A673 (cell line): ENCODE data around the gene XRCC4. TPM values are rescaled to one million over a fixed set of nuclear protein-coding genes. Genes with fewer than 3 reads are reported as not detected.

Experiments
- BruUV-seq: library from RNA; stranded (reverse); fragments of 400-500 nt; replicated peaks from 2 replicates; lab custom pipeline; 2021; lab: Mats Ljungman, UMichigan
- CTCF ChIA-PET: fragments of 300-600 bp; sonication (Branson Sonifier 250); formaldehyde crosslinking; loops from one replicate; lab custom pipeline; 2022; ENCODE audit warnings: antibody characterized with exemption; lab: Charles Lee
- POLR2A ChIA-PET: fragments of 300-600 bp; sonication (Branson Sonifier 250); formaldehyde crosslinking; loops from one replicate; lab custom pipeline; 2022; ENCODE audit warnings: antibody characterized with exemption; ENCODE audit not compliant: low non-redundant PET; lab: Charles Lee
- DNase-seq: peaks from one replicate; pipeline ENCODE4 v3.0.0-alpha.2; 2015; ENCODE audit warnings: low spot score
- H3K27ac ChIP-seq: fragments of 200-600 bp; sonication (generic); 2 replicates; pipeline ENCODE4 v1.5.1; 2016; ENCODE audit warnings: mixed run types, low read depth, mild to moderate bottlenecking, mixed read lengths, antibody characterized with exemption, low read length; ENCODE audit not compliant: poor library complexity, severe bottlenecking
- H3K27me3 ChIP-seq: fragments of 200-600 bp; sonication (generic); replicated peaks from 2 replicates; pipeline ENCODE4 v1.6.1; 2017; ENCODE audit warnings: mixed run types, low read depth, mild to moderate bottlenecking, mixed read lengths, antibody characterized with exemption, low read length; ENCODE audit not compliant: insufficient read depth, poor library complexity
- H3K36me3 ChIP-seq: fragments of 200-600 bp; sonication (generic); 2 replicates; pipeline ENCODE4 v1.6.1; 2016; ENCODE audit warnings: mixed run types, mild to moderate bottlenecking, mixed read lengths, antibody characterized with exemption, low read length; ENCODE audit not compliant: insufficient read depth, poor library complexity, severe bottlenecking
- H3K4me1 ChIP-seq: fragments of 200-600 bp; sonication (generic); 2 replicates; pipeline ENCODE4 v1.6.1; 2017; ENCODE audit warnings: mixed run types, mild to moderate bottlenecking, mixed read lengths, antibody characterized with exemption, low read length; ENCODE audit not compliant: insufficient read depth, poor library complexity, severe bottlenecking
- H3K4me3 ChIP-seq: fragments of 200-600 bp; sonication (generic); 2 replicates; pipeline ENCODE4 v1.5.1; 2016; ENCODE audit warnings: low read depth, mixed run types, mild to moderate bottlenecking, mixed read lengths, low read length; ENCODE audit not compliant: poor library complexity, severe bottlenecking
- H3K9me3 ChIP-seq: fragments of 200-600 bp; sonication (generic); 2 replicates; pipeline ENCODE4 v1.6.1; 2016; ENCODE audit warnings: mixed run types, low read depth, mild to moderate bottlenecking, mixed read lengths, antibody characterized with exemption, low read length; ENCODE audit not compliant: poor library complexity, severe bottlenecking
- EZH2 ChIP-seq: fragments of 200-600 bp; sonication (generic); IDR thresholded peaks from 2 replicates; pipeline ENCODE4 v1.6.1; 2017; ENCODE audit warnings: borderline replicate concordance, low read depth, mild to moderate bottlenecking, mixed read lengths, antibody characterized with exemption, low read length; ENCODE audit not compliant: poor library complexity, severe bottlenecking
- intact Hi-C: fragments of 100-400 bp; cut with micrococcal nuclease; formaldehyde crosslinking; loops from one replicate; pipeline ENCODE4 v1.10.0; 2022; ENCODE audit not compliant: unreplicated experiment
- total RNA-seq: library from RNA; stranded (reverse); gene quantifications from 2 replicates; pipeline ENCODE4 v1.2.3, GENCODE V29; 2021
- TF ChIP-seq, protein P1 (sequence below): fragments of 300-800, 200-600 bp; sonication (generic); conservative IDR thresholded peaks from 2 replicates; pipeline ENCODE4 v1.5.1; 2017; ENCODE audit warnings: low read depth, mild to moderate bottlenecking, antibody characterized with exemption, low read length, moderate library complexity, mixed read lengths

XRCC4 gene
- total RNA-seq, 1 experiment from 2014 or later: 8.1 TPM

DNA sequence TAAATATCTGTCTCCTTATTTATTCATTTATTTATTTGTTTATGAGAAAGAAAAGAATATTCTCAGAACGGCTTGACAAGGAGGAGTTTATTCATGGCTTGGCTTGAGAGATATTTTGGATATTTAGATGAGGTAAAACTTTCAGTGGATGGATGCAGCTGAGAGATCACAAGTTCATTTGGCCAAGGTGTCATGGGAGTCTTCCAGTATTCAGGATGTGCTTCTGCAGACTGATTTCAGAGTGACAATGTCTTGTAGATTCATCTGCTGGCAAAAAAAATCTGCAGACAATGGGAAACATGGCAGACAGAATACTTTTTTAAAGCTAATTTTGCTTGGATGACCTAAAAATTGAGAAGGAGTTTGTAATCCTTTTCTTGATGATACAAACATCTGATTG is 38.5 kb downstream of the XRCC4 start:
- Histone ChIP-seq H3K4me3 (no peak overlapping the region), H3K4me1 (no peaks in the 10 kb centered on the region), H3K36me3 (no peaks in the 10 kb centered on the region), H3K9me3 (peaks cover 6% of the 10 kb centered on the region), H3K27ac (no peak overlapping the region), H3K27me3 (no peaks in the 10 kb centered on the region)
- ChIA-PET CTCF (no interaction called here), POLR2A (no interaction called here)
- no peak for TF ChIP-seq EZH2
- TF ChIP-seq, protein P1, sequence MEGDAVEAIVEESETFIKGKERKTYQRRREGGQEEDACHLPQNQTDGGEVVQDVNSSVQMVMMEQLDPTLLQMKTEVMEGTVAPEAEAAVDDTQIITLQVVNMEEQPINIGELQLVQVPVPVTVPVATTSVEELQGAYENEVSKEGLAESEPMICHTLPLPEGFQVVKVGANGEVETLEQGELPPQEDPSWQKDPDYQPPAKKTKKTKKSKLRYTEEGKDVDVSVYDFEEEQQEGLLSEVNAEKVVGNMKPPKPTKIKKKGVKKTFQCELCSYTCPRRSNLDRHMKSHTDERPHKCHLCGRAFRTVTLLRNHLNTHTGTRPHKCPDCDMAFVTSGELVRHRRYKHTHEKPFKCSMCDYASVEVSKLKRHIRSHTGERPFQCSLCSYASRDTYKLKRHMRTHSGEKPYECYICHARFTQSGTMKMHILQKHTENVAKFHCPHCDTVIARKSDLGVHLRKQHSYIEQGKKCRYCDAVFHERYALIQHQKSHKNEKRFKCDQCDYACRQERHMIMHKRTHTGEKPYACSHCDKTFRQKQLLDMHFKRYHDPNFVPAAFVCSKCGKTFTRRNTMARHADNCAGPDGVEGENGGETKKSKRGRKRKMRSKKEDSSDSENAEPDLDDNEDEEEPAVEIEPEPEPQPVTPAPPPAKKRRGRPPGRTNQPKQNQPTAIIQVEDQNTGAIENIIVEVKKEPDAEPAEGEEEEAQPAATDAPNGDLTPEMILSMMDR: no peak
- no peak for DNase-seq
- intact Hi-C loops: no loop called here
- no TSS peak for BruUV-seq

DNA sequence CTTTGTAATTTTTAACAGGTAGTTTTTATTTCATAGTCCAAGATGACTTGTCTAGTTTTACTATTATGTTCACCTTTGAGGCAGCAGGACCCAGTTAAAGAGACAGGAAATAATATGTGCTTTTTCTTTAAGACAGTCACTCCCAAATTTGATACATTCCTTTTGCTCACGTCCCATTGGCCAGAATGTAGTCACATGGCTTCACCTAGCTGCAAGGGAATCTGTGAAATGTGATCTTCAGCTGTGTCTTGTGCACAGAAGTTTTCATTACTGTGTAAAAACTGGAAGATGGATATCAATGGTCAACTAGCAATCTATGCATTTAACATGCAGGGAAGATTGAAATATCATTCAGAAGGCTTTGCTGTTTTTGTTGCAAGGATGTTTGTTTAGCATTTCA is 41.1 kb downstream of the XRCC4 start:
- no TSS peak for BruUV-seq
- Histone ChIP-seq H3K27me3 (no peaks in the 10 kb centered on the region), H3K27ac (no peak overlapping the region), H3K9me3 (peaks cover 6% of the 10 kb centered on the region), H3K4me3 (no peak overlapping the region), H3K36me3 (no peaks in the 10 kb centered on the region), H3K4me1 (no peaks in the 10 kb centered on the region)
- TF ChIP-seq, protein P1: no peak
- TF ChIP-seq EZH2: no peak
- ChIA-PET CTCF (no interaction called here), POLR2A (no interaction called here)
- no peak for DNase-seq
- intact Hi-C loops: no loop called here

DNA sequence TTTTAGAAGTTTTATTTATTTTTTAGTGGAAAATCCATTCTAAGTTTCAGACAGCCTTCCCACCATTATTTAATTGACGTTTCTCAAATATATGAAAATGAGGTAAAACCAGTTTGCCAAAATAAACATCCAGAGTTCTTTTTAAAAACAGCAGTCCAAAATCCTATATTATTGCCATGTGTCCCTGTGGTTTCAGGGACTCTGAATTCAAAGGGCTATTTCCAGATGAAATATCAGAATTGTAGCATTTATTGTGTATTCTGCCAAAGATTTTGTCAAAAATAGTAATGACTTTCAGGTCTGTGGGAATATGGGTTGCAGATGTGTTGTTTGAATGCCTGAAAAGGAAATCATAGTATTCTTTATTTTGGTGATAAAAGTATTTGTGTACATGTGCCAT is 41.6 kb downstream of the XRCC4 start:
- Histone ChIP-seq H3K27ac (no peak overlapping the region), H3K9me3 (peaks cover 6% of the 10 kb centered on the region), H3K36me3 (no peaks in the 10 kb centered on the region), H3K27me3 (no peaks in the 10 kb centered on the region), H3K4me3 (no peak overlapping the region), H3K4me1 (no peaks in the 10 kb centered on the region)
- no TSS peak for BruUV-seq
- DNase-seq: no peak
- intact Hi-C loops: no loop called here
- no peak for TF ChIP-seq EZH2
- TF ChIP-seq, protein P1: no peak
- ChIA-PET POLR2A (no interaction called here), CTCF (no interaction called here)
